Measurements from ENCODE around the gene KBTBD12. TPM values are rescaled to one million over a fixed set of nuclear protein-coding genes. Genes with fewer than 3 reads are reported as not detected.
A peak's percentile ranks its signal among the peaks of the same experiment; 100 is the strongest.

Gene KBTBD12
- total RNA-seq, 1 donor from 2014 or later, result 3.5 TPM

- peak overlapping the region; percentile 66 to 84 for H3K4me3 ChIP-seq
- H3K36me3 ChIP-seq, result no peaks in the 10 kb centered on the region
- DNase-seq (ENCODE audit: low spot score in 2 of 2), result no peak
- no peak for TF ChIP-seq CTCF (IDR thresholded peaks at IDR 0.05)
- peaks cover 0 to 14% of the 10 kb centered on the region in 2 donors for H3K4me1 ChIP-seq
- no peaks in the 10 kb centered on the region for H3K27me3 ChIP-seq
- H3K9me3 ChIP-seq, result peaks cover 0 to 5% of the 10 kb centered on the region in 2 donors
- intact Hi-C loops (cut with DNase I), result loop anchor here (5.0 kb wide), 1 partner anchor 217 kb away; no protein-coding TSS in a partner anchor
- H3K27ac ChIP-seq, result peak overlapping the region; percentile 19 to 86
These were observed 448 bp upstream of the KBTBD12 start for GRCh38 chr3:127914584-127914983.

- TF ChIP-seq CTCF (IDR thresholded peaks at IDR 0.05), result no peak
- no peaks in the 10 kb centered on the region for H3K27me3 ChIP-seq
- intact Hi-C loops (cut with DNase I), result loop anchor here (1.0 kb wide), 1 partner anchor 38 kb away; no protein-coding TSS in a partner anchor
- peaks cover 0 to 12% of the 10 kb centered on the region in 2 donors for H3K4me1 ChIP-seq
- peaks cover 0 to 5% of the 10 kb centered on the region in 2 donors for H3K9me3 ChIP-seq
- H3K4me3 ChIP-seq, result peak overlapping the region; percentile 66 to 84
- H3K27ac ChIP-seq, result peak overlapping the region; percentile 79 to 86
- DNase-seq (ENCODE audit: low spot score in 2 of 2), result no peak
- H3K36me3 ChIP-seq, result no peaks in the 10 kb centered on the region
These were observed 983 bp downstream of the KBTBD12 start for GRCh38 chr3:127915937-127916493.

- Histone ChIP-seq H3K27ac (no peak overlapping the region), H3K4me3 (no peak overlapping the region), H3K36me3 (no peaks in the 10 kb centered on the region), H3K9me3 (no peaks in the 10 kb centered on the region), H3K27me3 (no peaks in the 10 kb centered on the region), H3K4me1 (peaks cover 0 to under 1% of the 10 kb centered on the region in 2 donors)
- no peak for DNase-seq (ENCODE audit: low spot score in 2 of 2)
- intact Hi-C loops (cut with DNase I), result no loop called here
- TF ChIP-seq CTCF (IDR thresholded peaks at IDR 0.05), result no peak
These were observed 5.7 kb downstream of the KBTBD12 start for GRCh38 chr3:127920738-127921137.

- H3K27ac ChIP-seq, result no peak overlapping the region
- no peaks in the 10 kb centered on the region for H3K4me1 ChIP-seq
- no peak for DNase-seq (ENCODE audit: low spot score in 2 of 2)
- H3K9me3 ChIP-seq, result no peaks in the 10 kb centered on the region
- H3K36me3 ChIP-seq, result no peaks in the 10 kb centered on the region
- intact Hi-C loops (cut with DNase I), result no loop called here
- no peak for TF ChIP-seq CTCF (IDR thresholded peaks at IDR 0.05)
- H3K27me3 ChIP-seq, result no peaks in the 10 kb centered on the region
- H3K4me3 ChIP-seq, result no peak overlapping the region
These were observed 8.6 kb downstream of the KBTBD12 start for GRCh38 chr3:127923611-127924010.

- intact Hi-C loops (cut with DNase I), result no loop called here
These were observed 10.4 kb downstream of the KBTBD12 start for GRCh38 chr3:127925384-127925783.

More at GRCh38 chr3:127925384-127925783, 10.4 kb downstream of the KBTBD12 start:
- Histone ChIP-seq H3K36me3 (no peaks in the 10 kb centered on the region), H3K4me1 (no peaks in the 10 kb centered on the region), H3K4me3 (no peak overlapping the region), H3K9me3 (no peaks in the 10 kb centered on the region), H3K27ac (no peak overlapping the region), H3K27me3 (no peaks in the 10 kb centered on the region)
- no peak for DNase-seq (ENCODE audit: low spot score in 2 of 2)
- TF ChIP-seq CTCF (IDR thresholded peaks at IDR 0.05), result no peak

Data from ascending aorta (tissue), 2 donors.